ENCODE measurements around the gene SMC1B.
"Not testable (repeated sequence)": the region's sequence is repeated elsewhere in the genome, so short reads cannot be mapped to it uniquely, and the experiment has no call there.

The SMC1B gene

GRCh38 chr22:45445031-45445710 lies 31.8 kb upstream of the SMC1B start:
- no peak for DNase-seq

GRCh38 chr22:45444168-45444567 lies 30.8 kb upstream of the SMC1B start:
- no peak for DNase-seq

- DNase-seq = no peak
These were observed 28.7 kb upstream of the SMC1B start for GRCh38 chr22:45442116-45442515.

GRCh38 chr22:45441138-45441537 lies 27.7 kb upstream of the SMC1B start:
- DNase-seq = peak; percentile 24

- DNase-seq = not testable (repeated sequence)
These were observed 27.3 kb upstream of the SMC1B start for GRCh38 chr22:45440688-45441087.

- no peak for DNase-seq
These were observed 24.9 kb upstream of the SMC1B start for GRCh38 chr22:45438336-45438735.

GRCh38 chr22:45436871-45437517 lies 23.6 kb upstream of the SMC1B start:
- DNase-seq = not testable (repeated sequence)

- DNase-seq = peak; percentile 80
These were observed 22.2 kb upstream of the SMC1B start for GRCh38 chr22:45435544-45436139.

GRCh38 chr22:45434981-45435380 lies 21.6 kb upstream of the SMC1B start:
- DNase-seq = no peak

- DNase-seq = no peak
These were observed 17.5 kb upstream of the SMC1B start for GRCh38 chr22:45430871-45431270.

- no peak for DNase-seq
These were observed 16.8 kb upstream of the SMC1B start for GRCh38 chr22:45429981-45430775.

- DNase-seq = no peak
These were observed 16.0 kb upstream of the SMC1B start for GRCh38 chr22:45429424-45429823.

- no peak for DNase-seq
These were observed 15.3 kb upstream of the SMC1B start for GRCh38 chr22:45428391-45429385.

- no peak for DNase-seq
These were observed 13.7 kb upstream of the SMC1B start for GRCh38 chr22:45427114-45427513.

- DNase-seq = no peak
These were observed 13.0 kb upstream of the SMC1B start for GRCh38 chr22:45426387-45426786.

GRCh38 chr22:45425531-45426265 lies 12.3 kb upstream of the SMC1B start:
- no peak for DNase-seq

- no peak for DNase-seq
These were observed 11.7 kb upstream of the SMC1B start for GRCh38 chr22:45425101-45425500.

GRCh38 chr22:45424241-45424731 lies 10.9 kb upstream of the SMC1B start:
- peak; percentile 63 for DNase-seq

- no peak for DNase-seq
These were observed 10.1 kb upstream of the SMC1B start for GRCh38 chr22:45423524-45423923.

- DNase-seq = no peak
These were observed 9.0 kb upstream of the SMC1B start for GRCh38 chr22:45422237-45422983.

All from CD4-positive, alpha-beta T cell treated with Interferon gamma for 1 hour (primary cell).